GM19455 (cell line): ENCODE measurements around the gene ARHGDIG.

Experiments
- ATAC-seq: cut with Tn5 transposase; IDR thresholded peaks from one replicate; pipeline ENCODE4 v1.9.1; 2021; ENCODE audit not compliant: unreplicated experiment

ARHGDIG gene

GRCh38 chr16:279531-279930 lies 860 bp upstream of the ARHGDIG start:
- no peak for ATAC-seq

GRCh38 chr16:280005-280460 lies 358 bp upstream of the ARHGDIG start:
- ATAC-seq, result no peak

GRCh38 chr16:280991-281659 lies 734 bp downstream of the ARHGDIG start:
- ATAC-seq, result no peak

GRCh38 chr16:281660-282255 lies 1.4 kb downstream of the ARHGDIG start:
- no peak for ATAC-seq

GRCh38 chr16:282491-282890 lies 2.1 kb downstream of the ARHGDIG start:
- ATAC-seq, result no peak

DNA sequence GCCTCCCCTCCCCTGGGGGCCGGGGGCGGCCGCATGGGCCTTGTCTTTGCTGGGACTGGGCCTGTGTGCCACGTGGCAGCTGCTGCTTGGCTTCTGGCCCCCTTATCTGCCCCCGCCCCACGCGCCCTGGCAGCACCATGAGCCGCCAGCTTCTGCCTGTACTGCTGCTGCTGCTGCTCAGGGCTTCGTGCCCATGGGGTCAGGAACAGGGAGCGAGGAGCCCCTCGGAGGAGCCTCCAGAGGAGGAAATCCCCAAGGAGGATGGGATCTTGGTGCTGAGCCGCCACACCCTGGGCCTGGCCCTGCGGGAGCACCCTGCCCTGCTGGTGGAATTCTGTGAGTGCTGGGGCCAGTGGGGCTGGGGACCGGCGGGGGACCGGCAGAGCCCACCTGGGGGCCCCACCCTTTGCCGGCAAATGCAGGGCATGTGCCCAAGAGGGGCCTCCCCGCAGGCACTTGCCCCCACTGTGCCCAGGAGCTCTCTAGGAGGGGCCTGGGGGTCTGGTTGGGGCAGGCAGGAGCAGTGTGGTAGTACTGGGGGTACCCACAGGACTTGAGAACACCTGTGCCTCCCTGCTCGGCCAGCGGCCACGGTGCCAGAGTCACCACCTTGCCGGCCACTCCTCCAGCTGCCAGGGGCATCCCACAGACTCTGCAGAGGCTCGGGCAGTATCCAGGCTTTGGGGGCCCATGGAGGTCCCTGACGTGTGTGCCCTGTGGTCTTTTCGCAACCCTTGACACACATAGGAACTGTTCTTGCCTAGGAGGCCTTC lies 2.8 kb downstream of the ARHGDIG start, which contains the start of gene PDIA2:
Gene PDIA2 (plus strand): TSS at position 132 of the 773 bp plus-strand sequence. CDS start 6 bp downstream, at position 138.
- ATAC-seq, result no peak

GRCh38 chr16:284204-285120 lies 4.1 kb downstream of the ARHGDIG start:
- ATAC-seq, result no peak

- ATAC-seq, result no peak
Measured at GRCh38 chr16:285146-286055, 5.0 kb downstream of the ARHGDIG start.

GRCh38 chr16:286491-287297 lies 6.3 kb downstream of the ARHGDIG start:
- ATAC-seq, result no peak

DNA sequence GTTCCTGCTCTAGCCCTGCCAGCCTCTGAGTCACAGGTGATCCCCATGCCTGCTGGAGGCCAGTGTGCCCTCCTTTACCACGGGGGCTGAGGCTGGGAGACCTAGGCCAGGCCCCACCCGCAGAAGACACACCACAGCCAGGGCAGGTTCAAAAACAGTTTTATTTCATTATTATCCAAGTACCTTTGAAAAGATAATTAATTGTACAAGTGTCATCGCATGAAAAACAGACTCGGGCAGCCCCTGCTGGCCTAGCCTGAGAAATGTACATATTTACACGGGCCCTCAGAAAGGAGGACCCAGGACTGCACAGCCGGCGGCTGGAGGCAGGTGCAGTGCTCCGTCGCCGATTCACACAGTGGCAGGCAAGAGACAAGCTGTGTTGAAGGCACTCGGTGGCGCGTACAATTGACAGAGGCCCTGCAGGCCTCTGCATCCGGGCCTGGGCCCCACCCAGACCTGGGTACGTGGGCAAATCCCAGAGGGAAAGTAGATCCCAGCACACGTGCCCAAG lies 7.0 kb downstream of the ARHGDIG start:
- no peak for ATAC-seq

- no peak for ATAC-seq
Measured at GRCh38 chr16:287981-288920, 7.9 kb downstream of the ARHGDIG start.

DNA sequence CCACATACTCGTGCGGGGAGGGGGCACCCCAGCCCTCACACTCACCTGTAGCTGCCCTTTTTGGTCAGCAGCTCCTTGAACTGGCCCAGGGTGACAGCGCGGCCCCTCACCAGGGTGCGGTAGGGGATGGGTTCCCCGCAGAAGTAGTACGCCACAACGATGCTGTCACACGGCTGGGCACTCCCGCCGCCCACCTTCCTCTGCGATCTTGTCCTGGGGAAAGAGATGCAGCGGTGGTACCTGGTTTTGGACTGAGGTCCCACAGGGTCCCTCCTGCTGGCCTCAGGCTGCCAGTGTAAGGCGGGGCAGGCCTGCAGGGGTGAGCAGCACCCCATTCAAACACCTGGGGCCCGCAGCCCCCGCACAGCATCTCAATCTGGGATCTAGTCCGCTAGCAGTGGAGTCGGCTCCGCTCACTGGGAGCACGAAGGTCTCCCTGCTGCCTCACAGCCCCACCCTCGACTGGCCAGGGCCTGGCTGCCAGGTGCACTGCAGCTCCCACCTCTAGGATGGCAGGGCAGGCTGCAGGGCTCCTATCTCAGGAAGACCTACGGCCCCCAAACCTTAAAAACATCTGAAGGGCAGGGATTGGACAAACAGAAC lies 9.1 kb downstream of the ARHGDIG start:
- no peak for ATAC-seq

- ATAC-seq, result no peak
Measured at GRCh38 chr16:290015-290680, 9.8 kb downstream of the ARHGDIG start.

DNA sequence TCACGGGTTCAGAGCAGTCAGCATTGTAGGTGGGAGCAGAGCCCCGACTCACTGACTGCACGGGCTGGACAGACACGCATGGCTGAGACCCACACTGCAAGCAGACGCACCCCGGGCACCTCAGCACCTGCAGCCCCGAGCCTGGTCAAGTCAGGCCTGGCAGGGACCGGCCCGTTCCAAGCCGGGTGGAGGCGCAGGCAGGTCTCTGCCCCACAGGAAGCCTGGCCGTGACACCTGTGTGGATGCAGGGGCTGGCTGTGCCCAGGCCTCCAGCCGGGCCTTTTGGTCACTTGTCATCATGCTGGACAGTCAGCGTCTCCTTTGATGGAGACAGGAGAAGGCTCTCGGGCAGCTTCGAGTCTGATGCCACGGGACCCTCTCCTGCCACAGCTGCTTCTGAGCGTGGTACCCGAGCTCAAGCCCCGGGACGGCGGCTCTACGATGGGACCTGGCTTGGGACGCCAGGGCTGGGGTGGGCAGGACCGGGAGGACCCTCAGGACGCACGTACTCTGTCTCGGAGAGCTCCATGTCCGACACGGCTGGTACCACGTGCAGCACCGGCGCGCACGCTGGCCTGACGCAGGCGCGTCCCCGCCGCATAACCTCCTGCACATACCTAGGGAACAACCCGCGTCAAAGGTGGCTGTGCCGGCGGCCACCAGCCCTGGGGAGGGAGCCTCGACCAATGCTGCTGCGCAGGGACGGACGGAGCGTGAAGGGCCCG lies 10.5 kb downstream of the ARHGDIG start:
- ATAC-seq, result no peak

- ATAC-seq, result no peak
Measured at GRCh38 chr16:291539-291938, 11.1 kb downstream of the ARHGDIG start.
